GM12874 (cell line): Measurements from ENCODE around the gene DYNLRB1.

ENCODE experiments used
- CTCF ChIP-seq: IDR thresholded peaks from 2 replicates; pipeline ENCODE4 v1.5.1; 2011; ENCODE audit warnings: low read depth, mild to moderate bottlenecking, control low read depth, low read length, moderate library complexity; ENCODE audit not compliant: insufficient read depth

The DYNLRB1 gene

GRCh38 chr20:34517114-34517505, 888 bp downstream of the DYNLRB1 start:
- TF ChIP-seq CTCF: no peak

- peak; percentile 69 for TF ChIP-seq CTCF
Measured at GRCh38 chr20:34522969-34523871, 7.0 kb downstream of the DYNLRB1 start.

GRCh38 chr20:34524426-34524825, 8.2 kb downstream of the DYNLRB1 start:
- TF ChIP-seq CTCF: no peak

- TF ChIP-seq CTCF: no peak
Measured at GRCh38 chr20:34525342-34525708, 9.1 kb downstream of the DYNLRB1 start.

- TF ChIP-seq CTCF: no peak
Measured at GRCh38 chr20:34525709-34526416, 9.6 kb downstream of the DYNLRB1 start.

- TF ChIP-seq CTCF: no peak
Measured at GRCh38 chr20:34526466-34526865, 10.2 kb downstream of the DYNLRB1 start.

- TF ChIP-seq CTCF: no peak
Measured at GRCh38 chr20:34527016-34527415, 10.8 kb downstream of the DYNLRB1 start.
